ENCODE data around the gene RPL35.

Gene RPL35

DNA sequence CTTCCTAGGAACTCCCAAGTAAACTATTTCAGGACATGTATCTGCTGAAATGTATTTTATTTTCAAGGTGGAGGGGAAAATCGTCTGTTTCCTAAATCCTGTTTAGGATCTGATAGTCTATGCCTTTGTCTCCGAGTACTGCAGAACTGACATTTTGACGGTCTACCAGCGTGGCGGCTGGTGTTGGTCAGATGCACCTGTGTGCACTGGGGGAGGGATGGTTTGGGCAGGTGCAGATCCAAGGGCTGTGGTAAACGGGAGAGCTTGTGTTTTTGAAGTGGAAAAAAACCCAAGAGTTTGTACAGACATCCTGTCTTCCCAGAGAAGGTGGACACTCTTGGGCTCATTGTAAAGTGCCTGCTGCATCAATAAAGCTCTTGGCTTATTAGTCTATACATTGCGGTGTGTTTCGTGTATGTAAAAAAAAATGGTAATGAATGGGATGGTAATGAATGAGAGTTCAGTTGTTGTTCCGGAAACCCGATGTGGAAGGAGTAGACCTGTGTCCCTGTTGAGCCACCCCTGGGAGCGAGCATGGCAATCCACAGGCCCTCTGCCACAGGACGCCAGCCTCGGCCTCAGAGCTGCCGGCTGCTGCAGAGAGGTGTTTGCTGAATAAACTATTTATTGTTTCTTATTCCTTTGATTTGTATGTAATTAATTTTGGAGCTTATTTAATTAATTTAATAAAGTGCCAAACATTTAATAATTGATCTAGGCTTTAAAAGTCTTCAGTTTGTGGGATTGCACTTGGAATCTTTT, 15.4 kb upstream of the RPL35 start:
- DNase-seq (ENCODE audit: low read depth in 2 of 2) = no peak

DNA sequence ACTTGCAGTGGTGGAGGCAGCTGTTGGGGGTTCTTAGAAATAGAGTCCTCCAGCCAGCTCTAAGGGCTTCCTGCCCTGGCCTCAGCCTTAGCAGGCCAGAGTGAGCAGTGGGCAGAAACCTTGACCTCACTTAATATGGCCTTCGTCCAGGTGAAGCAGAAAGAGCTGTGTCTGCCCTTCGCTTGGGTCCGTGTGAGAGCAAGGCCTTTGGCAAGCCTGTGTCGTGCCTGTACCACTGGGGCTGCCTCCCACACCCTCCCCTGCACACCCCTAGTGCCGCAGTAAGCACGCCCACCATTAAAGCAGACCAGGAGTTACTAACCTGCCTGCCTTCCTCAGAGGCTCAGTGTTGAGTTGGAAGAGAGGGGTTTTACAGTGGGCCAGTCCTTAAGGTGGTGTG, 13.7 kb upstream of the RPL35 start:
- no peak for DNase-seq (ENCODE audit: low read depth in 2 of 2)

DNA sequence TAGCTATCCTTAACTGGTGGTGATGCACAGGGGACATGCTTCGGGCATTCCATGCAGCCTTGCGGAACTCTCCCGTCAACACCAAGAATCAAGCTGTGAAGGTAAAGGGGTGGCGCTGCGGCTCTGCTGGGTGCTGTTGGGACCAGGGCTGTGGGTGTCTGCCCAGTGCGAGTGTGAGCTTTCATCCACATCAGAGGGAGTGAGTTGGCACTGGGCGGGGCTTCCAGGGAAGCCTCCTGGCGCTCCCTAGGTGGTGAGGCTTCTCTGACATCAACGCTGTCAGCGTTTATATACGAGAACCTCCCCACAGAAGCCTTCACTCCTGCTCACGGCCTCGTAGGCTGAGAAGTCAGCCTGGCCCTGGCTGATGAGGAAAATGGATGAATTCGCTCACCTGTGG, 11.9 kb upstream of the RPL35 start:
- no peak for DNase-seq (ENCODE audit: low read depth in 2 of 2)

DNA sequence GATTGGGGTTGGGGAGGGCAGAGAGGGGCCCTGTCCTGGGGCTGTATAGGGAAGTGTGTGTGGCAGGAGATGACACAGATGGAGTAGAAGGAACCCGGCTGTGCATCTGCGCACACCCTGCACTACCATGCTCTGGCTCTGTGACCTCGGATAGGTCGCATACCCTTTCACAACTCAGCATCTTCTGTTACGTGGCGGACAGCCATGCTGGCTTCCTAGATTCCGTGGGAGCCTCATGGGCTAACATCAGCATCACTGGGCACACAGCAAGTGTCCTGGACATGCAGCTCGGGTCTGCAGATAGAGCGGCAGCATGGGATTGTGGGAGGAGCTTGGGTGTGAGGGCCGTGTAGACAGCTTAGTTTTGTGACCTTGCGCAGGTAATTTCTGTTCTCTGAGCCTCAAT, 9.4 kb upstream of the RPL35 start:
- no peak for DNase-seq (ENCODE audit: low read depth in 2 of 2)

DNA sequence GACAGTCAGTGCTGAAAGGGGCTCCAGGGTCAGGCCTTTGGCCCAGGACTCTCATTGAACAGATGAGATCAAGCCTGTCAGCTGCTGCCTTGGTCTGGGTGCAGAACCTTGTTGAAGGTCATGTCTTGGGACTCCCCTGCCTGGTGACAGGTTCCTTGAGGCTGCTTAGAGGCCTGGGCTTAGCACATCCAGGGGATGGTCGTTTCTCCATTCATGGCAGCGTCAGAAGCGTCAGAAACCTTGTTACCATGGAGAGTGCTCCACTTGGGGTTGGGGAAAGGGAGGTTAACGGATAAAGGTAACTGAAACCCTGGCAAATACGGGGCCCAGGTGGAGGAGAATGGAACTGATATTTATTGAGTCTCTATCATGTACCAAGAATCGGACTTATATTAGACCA, 9.0 kb upstream of the RPL35 start:
- no peak for DNase-seq (ENCODE audit: low read depth in 2 of 2)

DNA sequence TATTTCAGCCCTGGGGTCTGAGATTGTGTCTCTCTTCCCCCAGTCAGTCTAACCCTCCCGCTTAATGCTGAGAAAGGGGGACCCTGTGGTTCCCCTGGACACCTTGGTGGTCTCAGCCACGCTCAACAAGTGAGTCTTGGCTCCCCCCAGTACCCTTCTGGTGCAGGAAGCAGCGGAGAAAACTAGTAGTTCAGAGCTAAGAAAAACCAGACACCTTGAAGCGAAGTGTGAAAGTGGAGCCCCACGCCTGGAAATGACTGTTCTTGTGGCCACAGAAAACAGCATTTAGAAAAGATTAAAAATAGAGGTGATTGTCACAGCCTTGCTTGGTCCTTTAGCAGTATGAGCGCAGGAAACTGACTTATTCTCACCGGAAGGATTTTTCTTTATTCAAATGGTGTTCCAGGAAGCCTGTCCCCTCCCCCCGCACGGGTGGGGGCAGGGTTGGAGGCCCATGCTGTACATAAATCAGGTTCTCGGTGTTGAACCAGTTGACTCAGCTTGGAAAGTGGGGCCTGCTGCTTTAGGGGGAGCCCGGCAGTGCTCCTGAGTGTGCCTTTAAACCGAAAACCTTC, 8.3 kb upstream of the RPL35 start:
- peak; percentile 64 to 69 for DNase-seq (ENCODE audit: low read depth in 2 of 2)

DNA sequence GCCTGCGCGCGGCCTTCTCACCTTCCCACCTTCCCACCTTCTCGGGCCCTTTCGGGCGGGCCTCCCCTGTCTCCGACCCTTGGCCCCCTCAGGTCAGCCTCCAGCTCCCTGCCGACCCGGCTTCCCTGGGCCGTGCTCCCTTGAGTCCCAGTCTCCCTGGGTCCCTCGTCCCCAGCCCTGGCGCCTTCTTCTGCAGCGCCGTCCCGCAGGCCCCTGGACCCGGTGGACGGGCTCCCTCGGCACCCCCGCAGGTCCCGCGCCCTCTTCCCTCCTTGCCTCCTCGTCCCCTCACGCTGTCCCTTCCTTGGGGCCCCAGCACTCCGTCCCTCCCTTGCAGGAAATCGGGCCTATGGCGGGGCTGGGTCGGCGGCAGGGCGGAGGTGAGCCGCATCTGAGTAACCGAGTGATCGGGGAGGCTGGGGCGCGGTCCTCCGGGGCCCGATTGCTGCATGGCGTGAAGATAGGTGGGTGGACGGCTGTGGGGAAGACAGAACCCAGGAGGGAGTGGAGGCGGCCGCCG, 7.8 kb upstream of the RPL35 start:
- DNase-seq (ENCODE audit: low read depth in 2 of 2) = peak in 1 of 2 donors; percentile 26

DNA sequence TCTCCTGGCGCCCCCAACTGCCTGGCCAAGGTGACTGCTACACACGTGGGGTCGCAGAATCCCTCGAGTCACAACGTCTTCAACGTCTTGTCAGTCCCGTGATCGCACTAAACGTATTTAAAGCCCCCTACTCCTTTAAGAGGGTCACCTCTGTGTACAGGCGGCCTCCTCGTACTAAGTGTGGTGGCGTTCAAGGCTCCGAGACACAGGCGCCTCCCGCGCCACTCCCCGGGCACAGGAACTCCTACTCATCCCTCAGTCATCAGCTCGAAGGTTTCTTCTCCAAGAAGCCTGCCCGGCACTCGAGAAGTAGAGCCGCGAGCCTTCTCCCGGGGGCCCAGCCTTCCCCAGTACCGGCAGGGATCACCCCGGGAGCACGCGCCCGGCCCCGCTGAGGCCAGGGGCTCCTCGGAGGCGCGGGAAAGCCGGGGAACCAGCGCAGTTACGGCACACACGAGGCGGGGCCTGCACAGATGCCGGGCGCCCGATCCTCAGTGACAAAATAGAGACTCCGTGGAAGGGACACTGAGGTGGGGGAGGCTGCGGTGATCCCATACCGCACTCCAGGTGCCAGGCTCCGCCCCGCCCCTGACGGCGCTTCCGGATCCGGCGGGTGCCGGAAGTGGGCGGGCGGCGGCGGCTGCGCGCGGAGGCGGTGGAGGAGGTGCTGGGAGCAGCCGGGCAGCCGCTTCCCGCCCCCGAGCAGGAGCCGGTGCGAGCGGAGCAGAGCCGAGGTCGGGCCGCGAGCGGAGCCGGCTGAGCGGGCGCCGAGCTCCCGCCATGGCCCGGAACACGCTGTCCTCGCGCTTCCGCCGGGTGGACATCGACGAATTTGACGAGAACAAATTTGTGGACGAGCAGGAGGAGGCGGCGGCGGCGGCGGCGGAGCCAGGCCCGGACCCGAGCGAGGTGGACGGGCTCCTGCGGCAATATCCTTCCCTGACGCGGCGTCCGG, 7.0 kb upstream of the RPL35 start:
- peak; percentile 77 to 82 for DNase-seq (ENCODE audit: low read depth in 2 of 2)

DNA sequence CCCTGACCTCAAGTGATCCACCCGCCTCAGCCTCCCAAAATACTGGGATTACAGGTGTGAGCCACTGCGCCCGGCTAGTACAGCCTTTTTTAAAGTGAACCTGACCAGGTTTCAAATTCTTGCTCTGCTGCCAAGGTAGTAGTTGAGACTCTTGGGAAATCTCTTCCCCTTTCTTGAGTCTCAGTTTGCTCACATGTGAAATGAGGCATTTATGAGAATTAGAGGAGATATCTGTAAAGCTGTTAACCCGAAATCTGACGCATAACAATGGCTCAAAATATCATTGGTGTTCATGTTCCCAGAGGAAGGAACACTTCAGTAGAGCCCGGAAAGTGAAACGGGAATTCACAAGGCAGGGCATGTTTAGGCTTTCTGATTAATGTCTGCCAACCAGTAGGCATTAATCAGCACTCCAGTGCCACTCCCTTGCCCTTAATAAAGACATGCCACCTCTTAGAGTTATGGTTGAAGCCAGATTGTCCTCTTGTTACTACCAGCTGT, 1.7 kb upstream of the RPL35 start:
- DNase-seq (ENCODE audit: low read depth in 2 of 2) = no peak

DNA sequence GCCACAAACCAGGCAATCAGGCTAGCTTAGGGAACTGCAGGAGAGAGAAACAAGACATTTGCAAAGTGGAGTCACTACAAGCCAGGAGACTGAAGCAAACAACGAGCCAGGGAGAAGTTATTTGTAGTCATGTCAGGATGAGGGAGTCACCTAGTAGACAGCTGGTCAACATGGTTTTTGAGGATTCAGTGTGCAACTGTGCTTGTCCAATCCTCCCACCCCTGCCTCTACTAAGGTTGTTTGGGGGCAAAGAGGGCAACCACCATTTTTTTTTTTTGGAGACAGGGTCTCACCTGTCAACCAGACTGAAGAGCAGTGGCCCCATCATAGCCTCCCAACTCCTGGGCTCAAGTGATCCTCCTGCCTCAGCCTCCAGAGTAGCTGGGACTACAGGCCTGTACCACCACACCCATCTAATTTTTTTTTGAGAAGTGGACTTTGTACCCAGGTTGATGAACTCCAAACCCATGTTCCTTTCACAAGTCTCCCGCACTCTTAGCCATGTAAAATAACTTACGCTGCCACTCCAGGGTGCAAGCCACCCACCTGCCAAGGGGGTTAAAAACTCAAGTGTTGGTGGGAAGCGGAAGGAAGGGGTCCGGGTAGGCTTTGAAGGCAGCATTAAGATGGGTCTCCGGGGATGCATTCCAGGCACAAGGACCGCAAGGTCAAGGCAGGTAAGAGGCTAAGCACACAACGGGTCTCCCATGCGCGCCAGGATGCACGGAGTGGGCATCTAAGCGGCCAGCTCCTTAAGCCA, 995 bp downstream of the RPL35 start:
- no peak for DNase-seq (ENCODE audit: low read depth in 2 of 2)

DNA sequence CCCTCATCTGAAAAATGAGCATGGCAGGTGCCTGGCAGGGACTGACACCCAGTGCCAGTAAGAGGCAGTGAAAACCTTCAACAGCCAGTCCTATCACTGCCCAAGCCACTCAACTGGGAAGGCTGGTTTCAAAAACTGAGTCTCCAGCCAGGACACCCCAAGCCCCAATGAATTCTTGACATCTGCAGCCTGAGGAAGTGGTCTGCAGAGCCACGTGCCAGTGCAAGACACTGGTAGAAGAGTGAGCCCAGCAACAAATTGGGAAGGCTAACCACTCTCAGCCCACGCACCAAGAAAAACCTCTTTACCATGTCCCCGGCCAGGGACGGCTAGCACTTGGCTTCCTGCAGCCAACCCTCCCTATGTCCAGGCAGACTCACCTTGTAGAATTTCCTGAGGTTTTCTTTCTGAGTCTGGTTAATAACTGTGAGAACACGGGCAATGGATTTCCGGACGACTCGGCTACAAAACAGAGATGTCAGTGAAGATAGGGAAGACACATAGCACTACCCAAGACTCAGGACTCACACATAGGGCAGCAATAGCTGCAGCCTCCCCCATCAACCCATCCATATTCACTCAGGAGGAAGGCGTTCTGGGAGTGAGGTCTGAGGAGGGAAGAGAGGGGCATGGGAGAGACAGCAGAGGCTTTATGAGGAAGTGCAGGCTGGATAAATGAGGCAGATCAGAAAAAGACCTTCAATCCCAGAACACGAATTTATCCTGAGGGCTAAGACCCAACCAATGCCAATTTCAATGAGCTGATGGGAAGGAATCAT, 1.8 kb downstream of the RPL35 start:
- no peak for DNase-seq (ENCODE audit: low read depth in 2 of 2)

DNA sequence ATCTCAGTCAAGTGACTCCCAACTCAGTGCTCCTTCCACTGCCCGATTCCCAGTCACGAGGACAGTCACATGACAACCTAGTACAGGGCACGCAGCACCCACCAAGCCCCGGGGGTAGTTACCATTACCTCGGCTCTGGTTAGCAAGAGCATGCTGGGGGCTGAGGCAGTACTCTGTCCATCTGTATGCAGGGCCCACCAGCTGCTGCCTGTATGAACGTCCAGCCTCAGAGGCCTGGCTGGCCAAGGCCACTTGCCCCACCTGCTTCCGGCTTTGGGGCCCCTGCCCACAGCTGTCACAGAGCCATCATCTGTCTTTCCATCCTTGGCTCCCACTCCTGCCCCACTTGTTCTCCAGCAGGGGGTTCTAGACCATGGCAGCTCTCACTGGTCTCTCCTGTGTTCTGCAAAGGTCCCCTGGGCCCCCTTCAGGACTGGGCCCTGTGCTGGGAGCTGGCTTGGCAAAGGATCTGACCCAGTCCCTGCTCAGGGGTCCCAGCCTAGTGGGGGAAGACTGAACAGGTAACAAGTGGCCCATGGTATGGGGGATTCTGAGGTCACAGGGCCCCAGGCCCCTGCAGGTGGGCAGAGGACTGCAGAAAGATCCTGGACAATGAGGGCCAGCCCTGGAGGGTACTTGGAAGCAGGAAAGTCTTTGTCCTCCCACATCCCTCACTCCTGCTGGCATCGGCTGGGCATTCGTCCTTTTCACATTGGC, 3.3 kb downstream of the RPL35 start:
- no peak for DNase-seq (ENCODE audit: low read depth in 2 of 2)

DNA sequence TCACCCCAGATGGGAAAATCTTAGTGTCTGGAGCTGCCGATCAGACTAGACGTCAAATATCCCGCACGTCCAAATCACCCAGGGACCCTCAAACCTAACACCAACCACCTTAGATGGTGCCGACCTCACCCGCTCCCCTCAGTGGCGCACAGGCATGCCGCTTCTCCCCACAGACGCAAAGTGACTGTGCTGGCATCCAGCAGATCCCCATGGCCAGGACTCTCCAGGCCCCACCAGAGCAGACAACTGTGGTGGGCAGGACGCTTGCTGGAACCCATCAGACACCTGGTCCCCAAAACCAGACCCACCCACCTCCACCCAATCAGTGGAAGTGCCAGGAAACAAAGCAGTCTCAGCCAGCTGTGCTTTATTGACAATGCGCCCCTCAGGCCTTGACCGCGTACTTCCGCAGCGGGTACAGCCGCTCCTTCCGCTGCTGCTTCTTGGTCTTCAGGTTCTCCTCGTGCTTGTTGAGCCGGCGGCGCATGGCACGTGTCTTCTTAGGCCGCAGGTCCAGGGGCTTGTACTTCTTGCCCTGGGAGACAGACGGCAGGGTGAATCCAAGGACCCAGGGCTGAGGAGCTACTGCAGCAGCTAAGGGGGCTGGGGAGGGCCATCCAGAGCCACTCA, 4.1 kb downstream of the RPL35 start:
- no peak for DNase-seq (ENCODE audit: low read depth in 2 of 2)

DNA sequence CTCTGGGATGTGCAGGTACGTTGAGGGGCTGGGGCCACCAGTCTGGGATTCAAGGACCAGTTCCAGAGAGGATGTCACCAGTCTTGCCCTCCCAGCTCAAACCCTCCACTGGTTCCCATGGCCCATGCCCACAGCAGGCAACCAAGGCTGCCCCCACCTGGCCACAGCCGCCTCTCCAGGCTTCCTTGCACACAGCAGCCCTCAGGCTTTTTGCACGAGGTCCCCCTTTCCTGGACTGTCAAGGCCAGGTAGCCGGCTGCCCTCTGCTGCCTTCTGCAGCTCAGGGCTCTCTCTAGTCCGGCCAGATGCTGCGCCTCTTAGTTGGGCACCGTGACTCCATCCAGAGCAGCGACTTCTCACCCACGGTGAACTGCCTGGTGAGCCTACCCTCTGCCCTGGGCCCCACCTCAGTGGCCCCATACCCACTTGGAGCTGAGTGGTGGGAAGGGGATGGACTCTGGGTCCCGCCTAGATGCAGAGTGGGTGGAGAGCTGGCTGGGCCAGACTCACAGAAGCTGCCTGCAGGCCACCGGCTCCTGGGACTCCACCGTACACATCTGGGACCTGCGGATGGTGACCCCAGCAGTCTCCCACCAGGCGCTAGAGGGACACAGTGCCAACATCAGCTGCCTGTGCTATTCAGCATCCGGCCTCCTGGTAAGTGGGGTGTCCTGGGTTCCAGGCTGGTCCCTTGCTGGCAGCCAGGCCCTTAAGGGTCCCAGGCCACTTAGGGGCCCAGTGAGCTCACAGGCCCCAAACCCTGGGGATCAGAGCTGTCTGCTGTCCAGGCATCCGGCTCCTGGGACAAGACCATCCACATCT, 5.6 kb downstream of the RPL35 start:
- no peak for DNase-seq (ENCODE audit: low read depth in 2 of 2)

DNA sequence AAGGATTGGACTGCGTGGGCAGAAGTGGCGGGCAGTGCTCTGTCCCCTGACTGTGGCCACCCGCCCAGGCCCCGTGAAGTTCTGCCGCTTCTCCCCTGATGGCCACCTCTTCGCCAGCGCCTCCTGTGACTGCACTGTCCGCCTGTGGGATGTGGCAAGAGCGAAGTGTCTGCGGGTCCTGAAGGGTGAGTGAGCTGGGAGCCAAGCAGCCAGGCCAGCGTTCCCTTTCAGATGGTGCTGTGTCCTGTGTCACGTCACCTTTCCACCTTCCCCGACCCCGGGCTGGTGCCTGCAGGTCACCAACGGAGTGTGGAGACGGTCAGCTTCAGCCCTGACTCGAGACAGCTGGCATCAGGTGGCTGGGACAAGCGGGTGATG, 6.2 kb downstream of the RPL35 start:
- no peak for DNase-seq (ENCODE audit: low read depth in 2 of 2)

DNA sequence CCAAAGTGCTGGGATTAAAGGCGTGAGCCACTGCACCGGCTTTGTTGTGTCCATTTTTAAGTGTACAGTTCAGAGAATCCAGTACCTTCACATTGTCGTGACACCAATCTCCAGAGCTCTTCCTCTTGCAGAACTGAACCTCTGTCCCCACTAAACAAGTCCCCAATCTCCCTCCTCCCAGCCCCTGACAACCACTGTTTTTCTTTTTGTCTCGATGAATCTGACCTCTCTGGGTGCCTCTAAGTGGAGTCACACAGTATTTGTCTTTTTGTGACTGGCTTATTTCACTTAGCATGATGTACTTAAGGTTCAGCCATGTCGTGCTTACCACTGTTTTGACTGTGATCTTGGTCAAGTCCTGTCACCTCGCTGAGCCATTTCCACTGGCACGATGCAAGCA, 6.9 kb downstream of the RPL35 start:
- no peak for DNase-seq (ENCODE audit: low read depth in 2 of 2)

DNA sequence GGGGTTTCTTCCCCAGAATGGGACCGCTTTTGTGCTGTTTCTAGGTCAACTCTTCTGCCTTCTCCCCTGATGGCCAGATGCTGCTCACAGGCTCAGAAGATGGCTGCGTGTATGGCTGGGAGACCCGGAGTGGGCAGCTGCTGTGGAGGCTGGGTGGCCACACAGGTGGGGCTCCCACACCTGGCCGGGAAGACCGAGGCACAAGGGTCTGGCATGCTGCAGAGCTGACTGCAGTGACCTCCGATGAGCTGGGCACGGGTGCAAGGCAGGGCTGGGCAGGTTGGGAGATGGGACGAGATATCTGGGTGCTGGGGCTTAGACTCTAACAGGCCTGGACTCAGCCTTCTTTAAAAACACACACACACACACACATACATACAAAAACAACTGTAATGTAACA, 7.6 kb downstream of the RPL35 start:
- DNase-seq (ENCODE audit: low read depth in 2 of 2) = no peak

DNA sequence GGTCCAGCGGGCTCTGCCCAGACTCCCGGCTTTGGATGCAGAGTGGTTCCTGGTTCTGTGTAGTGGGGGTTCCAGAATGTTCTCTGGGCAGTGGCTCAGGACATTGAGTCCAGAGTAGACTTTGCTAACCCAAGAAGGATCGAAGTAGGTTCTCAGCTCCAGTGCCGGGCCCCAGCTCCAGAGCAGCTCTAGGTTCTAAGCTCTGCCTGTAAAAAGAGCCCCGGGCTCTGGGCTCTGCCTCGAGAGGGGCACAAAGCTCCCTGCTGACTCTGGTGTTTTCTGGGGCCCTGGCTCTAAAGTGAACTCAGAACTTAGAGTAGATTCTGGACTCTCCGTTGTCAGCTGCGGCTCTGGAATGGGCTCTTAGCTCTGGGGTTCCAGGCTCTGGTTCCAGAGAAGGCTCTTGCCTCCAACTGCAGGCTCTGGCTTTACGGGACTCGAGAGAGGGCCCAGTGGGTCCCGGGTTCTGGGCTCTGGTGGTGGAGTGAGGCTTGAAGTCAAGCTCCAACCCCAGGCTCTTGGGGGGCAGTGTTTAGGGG, 8.1 kb downstream of the RPL35 start:
- DNase-seq (ENCODE audit: low read depth in 2 of 2) = no peak

Measured in stimulated activated CD8-positive, alpha-beta memory T cell treated with anti-CD3 and anti-CD28 coated beads, Interleukin-2, amount 100 ng/mL, for 1 hour (primary cell).